ENCODE measurements around the gene CCDC12.

DNA sequence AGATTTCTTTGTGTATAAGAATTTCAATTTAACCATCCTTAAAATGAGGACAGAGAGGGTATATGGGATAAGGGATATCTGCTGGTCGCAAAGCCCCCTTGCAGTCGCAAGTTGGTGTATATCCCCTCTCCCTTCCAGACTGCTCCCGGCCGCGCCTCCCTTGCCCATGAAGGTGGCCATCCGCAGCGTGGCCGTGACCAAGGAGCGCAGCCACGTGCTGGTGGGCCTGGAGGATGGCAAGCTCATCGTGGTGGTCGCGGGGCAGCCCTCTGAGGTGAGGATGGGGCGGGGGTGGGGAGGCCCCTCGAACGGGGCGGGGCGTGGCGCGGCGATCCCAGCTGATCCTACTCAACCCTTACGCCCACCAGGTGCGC, 32.3 kb upstream of the CCDC12 start:
- no peak for TF ChIP-seq FOXM1 (IDR thresholded peaks at IDR 0.05; ENCODE audit: borderline replicate concordance, low read depth)
- TF ChIP-seq EP300 (IDR thresholded peaks at IDR 0.05; ENCODE audit: borderline replicate concordance), result no peak
- TF ChIP-seq RAD21 (IDR thresholded peaks at IDR 0.05; ENCODE audit: low read depth), result no peak
